ENCODE data around the gene TEX19.

DNA sequence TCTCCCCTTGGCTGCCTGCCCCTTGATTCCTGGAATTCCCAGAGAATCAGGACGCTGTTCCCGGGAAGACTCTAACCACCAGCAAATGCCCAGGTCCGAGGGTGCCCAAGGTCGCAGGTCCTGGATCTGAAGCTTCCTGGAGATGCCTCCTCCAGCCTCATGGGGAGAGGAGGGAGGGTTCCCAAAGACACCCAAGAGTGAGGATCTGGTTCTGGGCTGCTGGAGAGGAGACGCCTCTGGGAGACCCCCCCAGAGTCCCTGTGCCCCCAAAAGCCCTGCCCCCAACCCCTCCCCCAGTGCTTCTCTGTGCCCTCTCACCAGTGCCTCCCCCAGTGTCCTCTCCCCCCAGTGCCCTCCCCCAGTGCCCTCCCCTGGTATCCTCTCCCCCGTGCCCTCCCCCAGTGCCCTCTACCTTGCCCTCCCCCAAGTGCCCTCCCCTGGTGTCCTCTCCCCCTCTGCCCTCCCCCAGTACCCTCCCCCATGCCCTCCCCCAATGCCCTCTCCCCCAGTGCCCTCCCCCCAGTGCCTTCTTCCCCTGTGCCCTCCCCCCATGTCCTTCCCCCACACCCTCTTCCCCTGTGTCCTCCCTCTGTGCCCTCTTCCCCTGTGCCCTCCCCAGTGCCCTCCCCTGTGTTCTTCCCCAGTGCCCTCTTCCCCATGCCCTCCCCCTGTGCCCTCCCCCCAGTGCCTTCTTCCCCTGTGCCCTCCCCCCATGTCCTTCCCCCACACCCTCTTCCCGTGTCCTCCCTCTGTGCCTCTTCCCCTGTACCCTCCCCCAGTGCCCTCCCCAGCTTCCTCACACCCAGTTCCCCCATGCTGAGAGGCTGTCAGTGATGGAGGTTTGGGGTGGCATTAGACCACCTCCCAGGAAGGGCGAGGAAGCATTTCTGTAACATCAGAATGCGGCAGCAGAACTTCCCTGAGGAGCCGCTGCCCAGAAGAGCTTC is 19.1 kb upstream of the TEX19 start:
- TF ChIP-seq, protein P1, sequence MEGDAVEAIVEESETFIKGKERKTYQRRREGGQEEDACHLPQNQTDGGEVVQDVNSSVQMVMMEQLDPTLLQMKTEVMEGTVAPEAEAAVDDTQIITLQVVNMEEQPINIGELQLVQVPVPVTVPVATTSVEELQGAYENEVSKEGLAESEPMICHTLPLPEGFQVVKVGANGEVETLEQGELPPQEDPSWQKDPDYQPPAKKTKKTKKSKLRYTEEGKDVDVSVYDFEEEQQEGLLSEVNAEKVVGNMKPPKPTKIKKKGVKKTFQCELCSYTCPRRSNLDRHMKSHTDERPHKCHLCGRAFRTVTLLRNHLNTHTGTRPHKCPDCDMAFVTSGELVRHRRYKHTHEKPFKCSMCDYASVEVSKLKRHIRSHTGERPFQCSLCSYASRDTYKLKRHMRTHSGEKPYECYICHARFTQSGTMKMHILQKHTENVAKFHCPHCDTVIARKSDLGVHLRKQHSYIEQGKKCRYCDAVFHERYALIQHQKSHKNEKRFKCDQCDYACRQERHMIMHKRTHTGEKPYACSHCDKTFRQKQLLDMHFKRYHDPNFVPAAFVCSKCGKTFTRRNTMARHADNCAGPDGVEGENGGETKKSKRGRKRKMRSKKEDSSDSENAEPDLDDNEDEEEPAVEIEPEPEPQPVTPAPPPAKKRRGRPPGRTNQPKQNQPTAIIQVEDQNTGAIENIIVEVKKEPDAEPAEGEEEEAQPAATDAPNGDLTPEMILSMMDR (IDR thresholded peaks at IDR 0.05; ENCODE audit: insufficient read depth, low read length): no peak
- TF ChIP-seq SPI1 (IDR thresholded peaks at IDR 0.05; ENCODE audit: borderline replicate concordance, low read depth) (no peak), GABPA (IDR thresholded peaks at IDR 0.05; ENCODE audit: low read depth) (no peak), POLR2AphosphoS5 (IDR thresholded peaks at IDR 0.05; ENCODE audit: low read depth) (no peak)
- TF ChIP-seq, protein P2, sequence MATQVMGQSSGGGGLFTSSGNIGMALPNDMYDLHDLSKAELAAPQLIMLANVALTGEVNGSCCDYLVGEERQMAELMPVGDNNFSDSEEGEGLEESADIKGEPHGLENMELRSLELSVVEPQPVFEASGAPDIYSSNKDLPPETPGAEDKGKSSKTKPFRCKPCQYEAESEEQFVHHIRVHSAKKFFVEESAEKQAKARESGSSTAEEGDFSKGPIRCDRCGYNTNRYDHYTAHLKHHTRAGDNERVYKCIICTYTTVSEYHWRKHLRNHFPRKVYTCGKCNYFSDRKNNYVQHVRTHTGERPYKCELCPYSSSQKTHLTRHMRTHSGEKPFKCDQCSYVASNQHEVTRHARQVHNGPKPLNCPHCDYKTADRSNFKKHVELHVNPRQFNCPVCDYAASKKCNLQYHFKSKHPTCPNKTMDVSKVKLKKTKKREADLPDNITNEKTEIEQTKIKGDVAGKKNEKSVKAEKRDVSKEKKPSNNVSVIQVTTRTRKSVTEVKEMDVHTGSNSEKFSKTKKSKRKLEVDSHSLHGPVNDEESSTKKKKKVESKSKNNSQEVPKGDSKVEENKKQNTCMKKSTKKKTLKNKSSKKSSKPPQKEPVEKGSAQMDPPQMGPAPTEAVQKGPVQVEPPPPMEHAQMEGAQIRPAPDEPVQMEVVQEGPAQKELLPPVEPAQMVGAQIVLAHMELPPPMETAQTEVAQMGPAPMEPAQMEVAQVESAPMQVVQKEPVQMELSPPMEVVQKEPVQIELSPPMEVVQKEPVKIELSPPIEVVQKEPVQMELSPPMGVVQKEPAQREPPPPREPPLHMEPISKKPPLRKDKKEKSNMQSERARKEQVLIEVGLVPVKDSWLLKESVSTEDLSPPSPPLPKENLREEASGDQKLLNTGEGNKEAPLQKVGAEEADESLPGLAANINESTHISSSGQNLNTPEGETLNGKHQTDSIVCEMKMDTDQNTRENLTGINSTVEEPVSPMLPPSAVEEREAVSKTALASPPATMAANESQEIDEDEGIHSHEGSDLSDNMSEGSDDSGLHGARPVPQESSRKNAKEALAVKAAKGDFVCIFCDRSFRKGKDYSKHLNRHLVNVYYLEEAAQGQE (IDR thresholded peaks at IDR 0.05; ENCODE audit: insufficient replicate concordance, low read depth): no peak

Measured in HL-60 (cell line).